Activated CD4-positive, alpha-beta memory T cell treated with anti-CD3 and anti-CD28 coated beads, Interleukin-2, amount 10 ng/mL, durations not matched to agents 7 days and 5 days (primary cell): ENCODE measurements around the gene NUP50. TPM values are rescaled to one million over a fixed set of nuclear protein-coding genes. Genes with fewer than 3 reads are reported as not detected.

Experiments
- CTCF ChIA-PET: fragments of 350-600 bp; sonication (Branson Sonifier 250); formaldehyde crosslinking; loops from one replicate; lab custom pipeline; 2021; ENCODE audit warnings: antibody characterized with exemption, inconsistent platforms; lab: Charles Lee
- POLR2A ChIA-PET: fragments of 350-600 bp; sonication (Branson Sonifier 250); formaldehyde crosslinking; loops from one replicate; lab custom pipeline; 2021; ENCODE audit warnings: antibody characterized with exemption; lab: Charles Lee
- DNase-seq: peaks from one replicate; pipeline ENCODE4 v3.0.0-alpha.2; 2020
- H3K27ac Mint-ChIP-seq: one replicate; pipeline ENCODE4 v1.8.0; 2021; ENCODE audit warnings: mild to moderate bottlenecking, mixed read lengths
- H3K27me3 Mint-ChIP-seq: one replicate; pipeline ENCODE4 v1.8.0; 2021; ENCODE audit warnings: mixed read lengths
- H3K36me3 Mint-ChIP-seq: one replicate; pipeline ENCODE4 v1.8.0; 2021; ENCODE audit warnings: low read depth, mixed read lengths
- H3K4me1 Mint-ChIP-seq: one replicate; pipeline ENCODE4 v1.8.0; 2021; ENCODE audit warnings: mixed read lengths
- H3K4me3 Mint-ChIP-seq: one replicate; pipeline ENCODE4 v1.8.0; 2021; ENCODE audit warnings: mild to moderate bottlenecking, mixed read lengths
- H3K9me3 Mint-ChIP-seq: one replicate; pipeline ENCODE4 v1.8.0; 2021; ENCODE audit warnings: mixed read lengths
- total RNA-seq, 2 experiments: library from RNA; stranded (reverse); gene quantifications; one replicate each; pipeline ENCODE4 v1.2.3, GENCODE V29; 2021

NUP50 gene
- total RNA-seq, 2 experiments from 2014 or later = 160 to 167 TPM

- peak overlapping the region; percentile 38 for H3K27ac Mint-ChIP-seq
- peaks cover 74% of the 10 kb centered on the region for H3K36me3 Mint-ChIP-seq
- ChIA-PET POLR2A (interaction anchor here (1.0 to 1.4 kb wide), 2 partner anchors 12 to 21 kb away, joined by 3 to 4 read pairs; no protein-coding TSS in a partner anchor), CTCF (no interaction called here)
- H3K9me3 Mint-ChIP-seq = no peaks in the 10 kb centered on the region
- DNase-seq = no peak
- no peaks in the 10 kb centered on the region for H3K27me3 Mint-ChIP-seq
- no peak overlapping the region for H3K4me3 Mint-ChIP-seq
- peaks cover 70% of the 10 kb centered on the region for H3K4me1 Mint-ChIP-seq
These were observed 3.2 kb downstream of the NUP50 start for GRCh38 chr22:45166932-45167331.

- H3K4me1 Mint-ChIP-seq = peaks cover 85% of the 10 kb centered on the region
- no peaks in the 10 kb centered on the region for H3K9me3 Mint-ChIP-seq
- DNase-seq = peak; percentile 50
- H3K36me3 Mint-ChIP-seq = peaks cover 87% of the 10 kb centered on the region
- H3K27ac Mint-ChIP-seq = peak overlapping the region; percentile 83
- ChIA-PET CTCF (no interaction called here), POLR2A (interaction anchor here (0.6 to 1.3 kb wide), 2 partner anchors 9 to 899 kb away, joined by 3 to 4 read pairs; no protein-coding TSS in a partner anchor)
- H3K27me3 Mint-ChIP-seq = no peaks in the 10 kb centered on the region
- H3K4me3 Mint-ChIP-seq = peak overlapping the region; percentile 56
These were observed 6.1 kb downstream of the NUP50 start for GRCh38 chr22:45169591-45170466.

- Mint-ChIP-seq H3K27me3 (no peaks in the 10 kb centered on the region), H3K4me3 (no peak overlapping the region), H3K27ac (peak overlapping the region; percentile 80), H3K9me3 (no peaks in the 10 kb centered on the region), H3K4me1 (peaks cover 85% of the 10 kb centered on the region), H3K36me3 (peaks cover 86% of the 10 kb centered on the region)
- ChIA-PET CTCF (interaction anchor here (1.0 to 1.4 kb wide), 2 partner anchors 11 to 34 kb away, joined by 4 read pairs; no protein-coding TSS in a partner anchor), POLR2A (interaction anchor here (1.1 to 6.0 kb wide), 2 partner anchors 7 to 14 kb away, joined by 3 to 95 read pairs; partner anchors contain the start of gene NUP50)
- DNase-seq = no peak
These were observed 8.1 kb downstream of the NUP50 start for GRCh38 chr22:45171830-45172229.

- Mint-ChIP-seq H3K27ac (peak overlapping the region; percentile 80), H3K4me3 (peak overlapping the region; percentile 22), H3K4me1 (peaks cover 85% of the 10 kb centered on the region), H3K27me3 (no peaks in the 10 kb centered on the region), H3K36me3 (peaks cover 91% of the 10 kb centered on the region), H3K9me3 (no peaks in the 10 kb centered on the region)
- POLR2A ChIA-PET = interaction anchor here (0.6 to 6.0 kb wide), 3 partner anchors 8 to 1415 kb away, joined by 3 to 95 read pairs (median 3); partner anchors contain the start of gene NUP50
- no peak for DNase-seq
- CTCF ChIA-PET = interaction anchor here (0.6 to 3.6 kb wide), 4 partner anchors 8 to 33 kb away, joined by 3 to 29 read pairs (median 4); partner anchors contain the start of gene NUP50
These were observed 9.3 kb downstream of the NUP50 start for GRCh38 chr22:45172881-45173585.

GRCh38 chr22:45179276-45180049, 15.7 kb downstream of the NUP50 start:
- DNase-seq = peak; percentile 47
- Mint-ChIP-seq H3K36me3 (peaks cover 92% of the 10 kb centered on the region), H3K4me1 (peaks cover 64% of the 10 kb centered on the region), H3K4me3 (no peak overlapping the region), H3K27me3 (no peaks in the 10 kb centered on the region), H3K9me3 (no peaks in the 10 kb centered on the region), H3K27ac (peak overlapping the region; percentile 75)
- CTCF ChIA-PET = interaction anchor here (1.6 kb wide), 1 partner anchor 30 kb away, joined by 3 read pairs; no protein-coding TSS in a partner anchor
- POLR2A ChIA-PET = interaction anchor here (1.0 to 1.6 kb wide), 5 partner anchors 9 to 20 kb away, joined by 3 to 9 read pairs (median 4); partner anchors contain the start of gene NUP50

GRCh38 chr22:45180146-45180679, 16.5 kb downstream of the NUP50 start:
- no peaks in the 10 kb centered on the region for H3K9me3 Mint-ChIP-seq
- CTCF ChIA-PET = interaction anchor here (1.6 kb wide), 1 partner anchor 29 kb away, joined by 3 read pairs; no protein-coding TSS in a partner anchor
- no peak for DNase-seq
- peaks cover 61% of the 10 kb centered on the region for H3K4me1 Mint-ChIP-seq
- POLR2A ChIA-PET = interaction anchor here (1.2 kb wide), 1 partner anchor 15 kb away, joined by 3 read pairs; no protein-coding TSS in a partner anchor
- H3K27me3 Mint-ChIP-seq = no peaks in the 10 kb centered on the region
- peaks cover 92% of the 10 kb centered on the region for H3K36me3 Mint-ChIP-seq
- H3K27ac Mint-ChIP-seq = peak overlapping the region; percentile 75
- no peak overlapping the region for H3K4me3 Mint-ChIP-seq

- DNase-seq = no peak
- H3K27me3 Mint-ChIP-seq = no peaks in the 10 kb centered on the region
- H3K4me1 Mint-ChIP-seq = peaks cover 63% of the 10 kb centered on the region
- no peak overlapping the region for H3K4me3 Mint-ChIP-seq
- no peak overlapping the region for H3K27ac Mint-ChIP-seq
- H3K9me3 Mint-ChIP-seq = no peaks in the 10 kb centered on the region
- POLR2A ChIA-PET = interaction anchor here (0.7 to 1.0 kb wide), 2 partner anchors 16 to 17 kb away, joined by 3 read pairs; partner anchors contain the start of gene NUP50
- peaks cover 94% of the 10 kb centered on the region for H3K36me3 Mint-ChIP-seq
- CTCF ChIA-PET = interaction anchor here (0.9 kb wide), 1 partner anchor 8 kb away, joined by 3 read pairs; no protein-coding TSS in a partner anchor
These were observed 17.5 kb downstream of the NUP50 start for GRCh38 chr22:45181240-45181639.

- H3K4me3 Mint-ChIP-seq = no peak overlapping the region
- POLR2A ChIA-PET = interaction anchor here (1.0 kb wide), 1 partner anchor 18 kb away, joined by 3 read pairs; the partner anchor contains the start of gene NUP50
- peaks cover 61% of the 10 kb centered on the region for H3K4me1 Mint-ChIP-seq
- no peaks in the 10 kb centered on the region for H3K9me3 Mint-ChIP-seq
- CTCF ChIA-PET = interaction anchor here (0.9 kb wide), 1 partner anchor 9 kb away, joined by 3 read pairs; no protein-coding TSS in a partner anchor
- no peaks in the 10 kb centered on the region for H3K27me3 Mint-ChIP-seq
- H3K27ac Mint-ChIP-seq = peak overlapping the region; percentile 40
- DNase-seq = no peak
- peaks cover 91% of the 10 kb centered on the region for H3K36me3 Mint-ChIP-seq
These were observed 18.0 kb downstream of the NUP50 start for GRCh38 chr22:45181766-45182165.

- no peak for DNase-seq
- no peak overlapping the region for H3K4me3 Mint-ChIP-seq
- POLR2A ChIA-PET = no interaction called here
- H3K36me3 Mint-ChIP-seq = peaks cover 78% of the 10 kb centered on the region
- H3K9me3 Mint-ChIP-seq = no peaks in the 10 kb centered on the region
- peaks cover 50% of the 10 kb centered on the region for H3K4me1 Mint-ChIP-seq
- no peaks in the 10 kb centered on the region for H3K27me3 Mint-ChIP-seq
- CTCF ChIA-PET = no interaction called here
- H3K27ac Mint-ChIP-seq = no peak overlapping the region
These were observed 20.2 kb downstream of the NUP50 start for GRCh38 chr22:45183974-45184373.

GRCh38 chr22:45185718-45186514, 22.2 kb downstream of the NUP50 start:
- POLR2A ChIA-PET = interaction anchor here (0.9 to 1.6 kb wide), 4 partner anchors 10 to 61 kb away, joined by 3 to 7 read pairs (median 3); partner anchors contain the start of gene NUP50
- CTCF ChIA-PET = interaction anchor here (1.0 kb wide), 1 partner anchor 13 kb away, joined by 4 read pairs; no protein-coding TSS in a partner anchor
- Mint-ChIP-seq H3K27me3 (no peaks in the 10 kb centered on the region), H3K4me3 (no peak overlapping the region), H3K27ac (peak overlapping the region; percentile 48), H3K9me3 (no peaks in the 10 kb centered on the region), H3K36me3 (peaks cover 60% of the 10 kb centered on the region), H3K4me1 (peaks cover 33% of the 10 kb centered on the region)
- DNase-seq = peak; percentile 28

GRCh38 chr22:45187891-45188290, 24.2 kb downstream of the NUP50 start:
- Mint-ChIP-seq H3K36me3 (peaks cover 44% of the 10 kb centered on the region), H3K27me3 (no peaks in the 10 kb centered on the region), H3K4me3 (no peak overlapping the region), H3K27ac (no peak overlapping the region), H3K9me3 (no peaks in the 10 kb centered on the region), H3K4me1 (peaks cover 24% of the 10 kb centered on the region)
- no peak for DNase-seq
- ChIA-PET CTCF (no interaction called here), POLR2A (interaction anchor here (1.0 kb wide), 1 partner anchor 21 kb away, joined by 3 read pairs; no protein-coding TSS in a partner anchor)
